WTC11 (cell line): ENCODE measurements around the gene STRC.

Experiments used
- ATF3 ChIP-seq: sonication (generic); formaldehyde crosslinking; conservative IDR thresholded peaks from 2 replicates; pipeline ENCODE4 v1.8.1; 2022; ENCODE audit warnings: mild to moderate bottlenecking, missing genetic modification reagents
- CREB1 ChIP-seq: sonication (generic); formaldehyde crosslinking; IDR thresholded peaks from 2 replicates; pipeline ENCODE4 v1.8.0; 2023; ENCODE audit warnings: mild to moderate bottlenecking, missing genetic modification reagents
- ELF4 ChIP-seq: sonication (generic); formaldehyde crosslinking; IDR thresholded peaks from 2 replicates; pipeline ENCODE4 v1.8.1; 2022; ENCODE audit warnings: low read depth, mild to moderate bottlenecking, moderate library complexity, missing genetic modification reagents
- ESRRA ChIP-seq: sonication (generic); formaldehyde crosslinking; IDR thresholded peaks from 2 replicates; pipeline ENCODE4 v1.8.1; 2022; ENCODE audit warnings: mild to moderate bottlenecking, missing genetic modification reagents, borderline replicate concordance
- NFE2L1 ChIP-seq: sonication (generic); formaldehyde crosslinking; IDR thresholded peaks from 2 replicates; pipeline ENCODE4 v1.8.1; 2023; ENCODE audit warnings: missing genetic modification reagents
- SP1 ChIP-seq: sonication (generic); formaldehyde crosslinking; conservative IDR thresholded peaks from 2 replicates; pipeline ENCODE4 v1.8.1; 2022; ENCODE audit warnings: missing genetic modification reagents
- TEAD1 ChIP-seq: sonication (generic); formaldehyde crosslinking; IDR thresholded peaks from 2 replicates; pipeline ENCODE4 v1.8.0; 2022; ENCODE audit warnings: mild to moderate bottlenecking, missing genetic modification reagents
- TP53 ChIP-seq: sonication (generic); formaldehyde crosslinking; IDR thresholded peaks from 2 replicates; pipeline ENCODE4 v1.8.1; 2023; ENCODE audit warnings: mild to moderate bottlenecking, missing genetic modification reagents
- TF ChIP-seq, protein P1 (sequence below): fragments of 200-600 bp; IDR thresholded peaks from 2 replicates; pipeline ENCODE4 v1.8.0; 2022; ENCODE audit warnings: antibody characterized with exemption
- TF ChIP-seq, protein P2 (sequence below): sonication (generic); formaldehyde crosslinking; conservative IDR thresholded peaks from 2 replicates; pipeline ENCODE4 v1.8.1; 2023; ENCODE audit warnings: mild to moderate bottlenecking, low read depth, missing genetic modification reagents, moderate library complexity

DNA sequence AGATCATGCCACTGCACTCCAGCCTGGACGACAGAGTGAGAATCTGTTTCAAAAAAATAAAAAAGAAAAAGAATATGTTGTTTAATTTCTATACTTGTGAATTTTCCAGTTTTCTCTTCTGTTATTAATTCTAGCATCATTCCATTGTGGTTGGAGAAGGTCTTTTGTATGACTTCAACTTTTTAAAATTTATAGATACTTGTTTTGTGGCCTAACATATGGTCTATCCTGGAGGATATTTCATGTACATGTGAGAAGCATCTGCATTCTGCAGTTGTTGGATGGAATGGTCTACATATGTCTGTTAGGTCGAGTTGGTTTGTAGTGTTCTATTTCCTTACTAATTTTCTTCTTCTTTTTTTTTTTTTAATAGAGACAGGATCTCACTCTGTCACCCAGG lies 65.6 kb downstream of the STRC start:
- TF ChIP-seq ESRRA (CRISPR knock-in tag) (no peak), CREB1 (CRISPR knock-in tag) (no peak), ELF4 (CRISPR knock-in tag) (no peak), TP53 (CRISPR knock-in tag) (no peak), TEAD1 (no peak), ATF3 (CRISPR knock-in tag) (no peak), SP1 (no peak), NFE2L1 (CRISPR knock-in tag) (no peak)
- TF ChIP-seq, protein P1, sequence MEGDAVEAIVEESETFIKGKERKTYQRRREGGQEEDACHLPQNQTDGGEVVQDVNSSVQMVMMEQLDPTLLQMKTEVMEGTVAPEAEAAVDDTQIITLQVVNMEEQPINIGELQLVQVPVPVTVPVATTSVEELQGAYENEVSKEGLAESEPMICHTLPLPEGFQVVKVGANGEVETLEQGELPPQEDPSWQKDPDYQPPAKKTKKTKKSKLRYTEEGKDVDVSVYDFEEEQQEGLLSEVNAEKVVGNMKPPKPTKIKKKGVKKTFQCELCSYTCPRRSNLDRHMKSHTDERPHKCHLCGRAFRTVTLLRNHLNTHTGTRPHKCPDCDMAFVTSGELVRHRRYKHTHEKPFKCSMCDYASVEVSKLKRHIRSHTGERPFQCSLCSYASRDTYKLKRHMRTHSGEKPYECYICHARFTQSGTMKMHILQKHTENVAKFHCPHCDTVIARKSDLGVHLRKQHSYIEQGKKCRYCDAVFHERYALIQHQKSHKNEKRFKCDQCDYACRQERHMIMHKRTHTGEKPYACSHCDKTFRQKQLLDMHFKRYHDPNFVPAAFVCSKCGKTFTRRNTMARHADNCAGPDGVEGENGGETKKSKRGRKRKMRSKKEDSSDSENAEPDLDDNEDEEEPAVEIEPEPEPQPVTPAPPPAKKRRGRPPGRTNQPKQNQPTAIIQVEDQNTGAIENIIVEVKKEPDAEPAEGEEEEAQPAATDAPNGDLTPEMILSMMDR, result no peak
- TF ChIP-seq, protein P2, sequence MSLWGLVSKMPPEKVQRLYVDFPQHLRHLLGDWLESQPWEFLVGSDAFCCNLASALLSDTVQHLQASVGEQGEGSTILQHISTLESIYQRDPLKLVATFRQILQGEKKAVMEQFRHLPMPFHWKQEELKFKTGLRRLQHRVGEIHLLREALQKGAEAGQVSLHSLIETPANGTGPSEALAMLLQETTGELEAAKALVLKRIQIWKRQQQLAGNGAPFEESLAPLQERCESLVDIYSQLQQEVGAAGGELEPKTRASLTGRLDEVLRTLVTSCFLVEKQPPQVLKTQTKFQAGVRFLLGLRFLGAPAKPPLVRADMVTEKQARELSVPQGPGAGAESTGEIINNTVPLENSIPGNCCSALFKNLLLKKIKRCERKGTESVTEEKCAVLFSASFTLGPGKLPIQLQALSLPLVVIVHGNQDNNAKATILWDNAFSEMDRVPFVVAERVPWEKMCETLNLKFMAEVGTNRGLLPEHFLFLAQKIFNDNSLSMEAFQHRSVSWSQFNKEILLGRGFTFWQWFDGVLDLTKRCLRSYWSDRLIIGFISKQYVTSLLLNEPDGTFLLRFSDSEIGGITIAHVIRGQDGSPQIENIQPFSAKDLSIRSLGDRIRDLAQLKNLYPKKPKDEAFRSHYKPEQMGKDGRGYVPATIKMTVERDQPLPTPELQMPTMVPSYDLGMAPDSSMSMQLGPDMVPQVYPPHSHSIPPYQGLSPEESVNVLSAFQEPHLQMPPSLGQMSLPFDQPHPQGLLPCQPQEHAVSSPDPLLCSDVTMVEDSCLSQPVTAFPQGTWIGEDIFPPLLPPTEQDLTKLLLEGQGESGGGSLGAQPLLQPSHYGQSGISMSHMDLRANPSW (CRISPR knock-in tag), result no peak
